Upper lobe of left lung (tissue), 6 donors: ENCODE data around the gene PIH1D2. TPM values are rescaled to one million over a fixed set of nuclear protein-coding genes. Genes with fewer than 3 reads are reported as not detected.

Experiments used
- ATAC-seq, 2 donors: fragments of 200-7000 bp; cut with Tn5 transposase; one replicate each; pipeline ENCODE4 v1.9.1; 2022; ENCODE audit warnings: mild to moderate bottlenecking in 2 of 2, moderate library complexity in 2 of 2; ENCODE audit not compliant: low FRiP score in 2 of 2
- DNase-seq, 2 donors: peaks; one replicate each; pipeline ENCODE4 v3.0.0-alpha.2; 2019 to 2020
- H3K27ac ChIP-seq, 4 donors: fragments of 200-600 bp; sonication (generic); one replicate each; pipeline ENCODE4 v1.5.1; 2016 to 2019
- H3K27me3 ChIP-seq, 4 donors: fragments of 200-600 bp; sonication (generic); one replicate each; pipeline ENCODE4 v1.5.1; 2017 to 2019
- H3K36me3 ChIP-seq, 4 donors: fragments of 200-600 bp; sonication (generic); one replicate each; pipeline ENCODE4 v1.5.1; 2016 to 2019
- H3K4me1 ChIP-seq, 4 donors: fragments of 200-600 bp; sonication (generic); one replicate each; pipeline ENCODE4 v1.5.1; 2018 to 2019
- H3K4me3 ChIP-seq, 4 donors: fragments of 200-600 bp; sonication (generic); one replicate each; pipeline ENCODE4 v1.5.1; 2017 to 2019; ENCODE audit warnings: mild to moderate bottlenecking in 2 of 4, moderate library complexity in 1 of 4
- H3K9me3 ChIP-seq, 4 donors: fragments of 200-600 bp; sonication (generic); one replicate each; pipeline ENCODE4 v1.5.1; 2018 to 2019
- CTCF ChIP-seq, 6 experiments: fragments of 450-650 bp in 4 of 6; fragments of 200-600 bp in 2 of 6; sonication (generic) in 2 of 6; IDR thresholded peaks; one replicate each; pipeline ENCODE4 v1.5.1; 2016 to 2019; ENCODE audit warnings: antibody characterized with exemption in 6 of 6
- EP300 ChIP-seq, 4 donors: sonication (generic); formaldehyde crosslinking; IDR thresholded peaks; one replicate each; pipeline ENCODE4 v1.5.1; 2017; ENCODE audit warnings: antibody characterized with exemption in 4 of 4, control low read depth in 2 of 4
- POLR2A ChIP-seq, 4 donors: fragments of 450-650 bp; IDR thresholded peaks; one replicate each; pipeline ENCODE4 v1.5.1; 2016 to 2017; ENCODE audit warnings: antibody characterized with exemption in 4 of 4, mild to moderate bottlenecking in 2 of 4
- POLR2AphosphoS5 ChIP-seq, 2 donors: sonication (generic); formaldehyde crosslinking; IDR thresholded peaks; one replicate each; pipeline ENCODE4 v1.5.1; 2017; ENCODE audit warnings: antibody characterized with exemption in 2 of 2
- WGBS, 2 donors: methylation state at CpG; one replicate each; pipeline ENCODE4 v1.1.5; 2017 to 2018; 5-methylcytosine and 5-hydroxymethylcytosine counted together
- total RNA-seq, 6 donors: library from RNA; depleted of rRNA in 4 of 6; stranded (reverse); fragments of >200 nt in 4 of 6; gene quantifications; one replicate each; pipeline versions ENCODE4 v1.1.0 to v1.2.1, GENCODE V29; 2016 to 2021
- donor health status: DM: no; HTN: no; CAD: no; lungs with moderate emphysema.
- donor health status: DM: no; HTN: yes; CAD: no; lungs with severe emphysema.

PIH1D2 gene
- total RNA-seq: 10 to 100 TPM in 1 of 6 donors, 1 to 10 TPM in 5; 1.2 to 24.1 (median 4.0) TPM

GRCh38 chr11:112073941-112074811, at the start of gene PIH1D2, which contains the start of gene NKAPD1:
Gene PIH1D2, minus strand, starts transcription at chr11:112074017. Its CDS starts 843 bp downstream, at chr11:112073174.
Gene NKAPD1, plus strand, starts transcription at chr11:112074299. Its CDS starts 1,276 bp downstream, at chr11:112075575.
- Histone ChIP-seq H3K4me3 (peak within 1 kb of the TSS; percentile 67 to 95 (median 80)), H3K9me3 (no peaks in the 10 kb centered on the region), H3K27me3 (no peaks in the 10 kb centered on the region), H3K36me3 (peaks cover under 1 to 36% (median 20%) of the 10 kb centered on the region in 4 donors), H3K4me1 (peaks cover 12 to 22% (median 13%) of the 10 kb centered on the region in 4 donors), H3K27ac (peak within 1 kb of the TSS; percentile 83 to 92 (median 90))
- DNase-seq (peak; percentile 86 to 91), ATAC-seq (peak; percentile 94 to 97)
- TF ChIP-seq EP300 (IDR thresholded peaks at IDR 0.05) (no peak), POLR2AphosphoS5 (IDR thresholded peaks at IDR 0.05) (peak; percentile 54 to 81), POLR2A (IDR thresholded peaks at IDR 0.05) (peak in 2 of 4 donors; percentile 32 to 55), CTCF (IDR thresholded peaks at IDR 0.05) (peak in 2 of 6 experiments; percentile 28 to 40)
- 0 to 1% methylated on average over 24 to 43 of the region's 43 CpGs for WGBS, 2 donors

GRCh38 chr11:112123129-112123528, 49.3 kb upstream of the PIH1D2 start:
- DNase-seq (no peak), ATAC-seq (no peak)
- TF ChIP-seq EP300 (IDR thresholded peaks at IDR 0.05): no peak
- Histone ChIP-seq H3K27ac (no peak overlapping the region), H3K36me3 (no peaks in the 10 kb centered on the region), H3K27me3 (no peaks in the 10 kb centered on the region), H3K4me1 (no peaks in the 10 kb centered on the region), H3K9me3 (no peaks in the 10 kb centered on the region), H3K4me3 (no peak overlapping the region)
- WGBS, 2 donors: 73 to 77% methylated on average over 4 of the region's 4 CpGs

- WGBS, 2 donors: 90 to 92% methylated on average over 4 to 5 of the region's 5 CpGs
These were observed 48.3 kb upstream of the PIH1D2 start for GRCh38 chr11:112121981-112122615.

GRCh38 chr11:112118176-112118575, 44.4 kb upstream of the PIH1D2 start:
- TF ChIP-seq POLR2A (IDR thresholded peaks at IDR 0.05) (no peak), CTCF (IDR thresholded peaks at IDR 0.05) (no peak), POLR2AphosphoS5 (IDR thresholded peaks at IDR 0.05) (no peak), EP300 (IDR thresholded peaks at IDR 0.05) (no peak)
- Histone ChIP-seq H3K27me3 (no peaks in the 10 kb centered on the region), H3K9me3 (no peaks in the 10 kb centered on the region), H3K27ac (no peak overlapping the region), H3K36me3 (no peaks in the 10 kb centered on the region), H3K4me3 (no peak overlapping the region), H3K4me1 (peaks cover 0 to 3% (median 0%) of the 10 kb centered on the region in 4 donors)
- ATAC-seq (no peak), DNase-seq (no peak)
- 80 to 91% methylated on average over 2 of the region's 2 CpGs for WGBS, 2 donors

More at GRCh38 chr11:112121981-112122615, 48.3 kb upstream of the PIH1D2 start:
- Histone ChIP-seq H3K4me1 (no peaks in the 10 kb centered on the region), H3K36me3 (no peaks in the 10 kb centered on the region), H3K9me3 (no peaks in the 10 kb centered on the region), H3K27me3 (no peaks in the 10 kb centered on the region), H3K27ac (no peak overlapping the region), H3K4me3 (no peak overlapping the region)
- DNase-seq: no peak
- ATAC-seq: no peak
- no peak for TF ChIP-seq POLR2AphosphoS5 (IDR thresholded peaks at IDR 0.05)
- no peak for TF ChIP-seq CTCF (IDR thresholded peaks at IDR 0.05)
- no peak for TF ChIP-seq POLR2A (IDR thresholded peaks at IDR 0.05)
- TF ChIP-seq EP300 (IDR thresholded peaks at IDR 0.05): no peak

GRCh38 chr11:112115386-112115785, 41.6 kb upstream of the PIH1D2 start:
- Histone ChIP-seq H3K4me1 (peaks cover 0 to 3% (median 0%) of the 10 kb centered on the region in 4 donors), H3K9me3 (no peaks in the 10 kb centered on the region), H3K36me3 (no peaks in the 10 kb centered on the region), H3K27ac (no peak overlapping the region), H3K27me3 (no peaks in the 10 kb centered on the region), H3K4me3 (no peak overlapping the region)
- ATAC-seq: no peak
- TF ChIP-seq EP300 (IDR thresholded peaks at IDR 0.05): no peak
- WGBS, 2 donors: 76 to 82% methylated on average over 5 of the region's 5 CpGs
- DNase-seq: no peak
